ENCODE data around the gene HECW1.
"Not testable (repeated sequence)": the region's sequence is repeated elsewhere in the genome, so short reads cannot be mapped to it uniquely, and the experiment has no call there.

Gene HECW1

GRCh38 chr7:43201912-43202311 is 89.5 kb downstream of the HECW1 start:
- Histone ChIP-seq H3K36me3 (ENCODE audit: control insufficient read depth, insufficient read depth, low read length) (no peaks in the 10 kb centered on the region), H3K27me3 (ENCODE audit: control insufficient read depth, insufficient read depth, low read length) (no peaks in the 10 kb centered on the region), H3K9ac (ENCODE audit: low read length) (no peak overlapping the region), H3K4me3 (ENCODE audit: low read length) (no peak overlapping the region), H3K27ac (ENCODE audit: low read depth, low read length) (no peak overlapping the region), H3K4me1 (ENCODE audit: control insufficient read depth, insufficient read depth, low read length) (no peaks in the 10 kb centered on the region)

GRCh38 chr7:43204081-43204480 is 91.6 kb downstream of the HECW1 start:
- Histone ChIP-seq H3K9ac (ENCODE audit: low read length) (no peak overlapping the region), H3K27me3 (ENCODE audit: control insufficient read depth, insufficient read depth, low read length) (no peaks in the 10 kb centered on the region), H3K27ac (ENCODE audit: low read depth, low read length) (no peak overlapping the region), H3K4me1 (ENCODE audit: control insufficient read depth, insufficient read depth, low read length) (no peaks in the 10 kb centered on the region), H3K36me3 (ENCODE audit: control insufficient read depth, insufficient read depth, low read length) (no peaks in the 10 kb centered on the region), H3K4me3 (ENCODE audit: low read length) (no peak overlapping the region)

- Histone ChIP-seq H3K36me3 (ENCODE audit: control insufficient read depth, insufficient read depth, low read length) (no peaks in the 10 kb centered on the region), H3K4me1 (ENCODE audit: control insufficient read depth, insufficient read depth, low read length) (no peaks in the 10 kb centered on the region), H3K27me3 (ENCODE audit: control insufficient read depth, insufficient read depth, low read length) (no peaks in the 10 kb centered on the region), H3K4me3 (ENCODE audit: low read length) (no peak overlapping the region), H3K27ac (ENCODE audit: low read depth, low read length) (no peak overlapping the region), H3K9ac (ENCODE audit: low read length) (no peak overlapping the region)
These were observed 92.8 kb downstream of the HECW1 start for GRCh38 chr7:43205171-43205795.

GRCh38 chr7:43208242-43208641 is 95.8 kb downstream of the HECW1 start:
- no peaks in the 10 kb centered on the region for H3K36me3 ChIP-seq (ENCODE audit: control insufficient read depth, insufficient read depth, low read length)
- no peak overlapping the region for H3K27ac ChIP-seq (ENCODE audit: low read depth, low read length)
- H3K4me1 ChIP-seq (ENCODE audit: control insufficient read depth, insufficient read depth, low read length), result no peaks in the 10 kb centered on the region
- H3K4me3 ChIP-seq (ENCODE audit: low read length), result no peak overlapping the region
- H3K9ac ChIP-seq (ENCODE audit: low read length), result no peak overlapping the region
- H3K27me3 ChIP-seq (ENCODE audit: control insufficient read depth, insufficient read depth, low read length), result no peaks in the 10 kb centered on the region

GRCh38 chr7:43210539-43210938 is 98.1 kb downstream of the HECW1 start:
- H3K4me3 ChIP-seq (ENCODE audit: low read length); H3K9ac ChIP-seq (ENCODE audit: low read length); H3K27ac ChIP-seq (ENCODE audit: low read depth, low read length); H3K4me1 ChIP-seq (ENCODE audit: control insufficient read depth, insufficient read depth, low read length); H3K27me3 ChIP-seq (ENCODE audit: control insufficient read depth, insufficient read depth, low read length); H3K36me3 ChIP-seq (ENCODE audit: control insufficient read depth, insufficient read depth, low read length): not testable (repeated sequence)

GRCh38 chr7:43211286-43211685 is 98.8 kb downstream of the HECW1 start:
- H3K9ac ChIP-seq (ENCODE audit: low read length), result no peak overlapping the region
- H3K27ac ChIP-seq (ENCODE audit: low read depth, low read length), result no peak overlapping the region
- H3K4me3 ChIP-seq (ENCODE audit: low read length), result no peak overlapping the region
- H3K27me3 ChIP-seq (ENCODE audit: control insufficient read depth, insufficient read depth, low read length), result no peaks in the 10 kb centered on the region
- H3K4me1 ChIP-seq (ENCODE audit: control insufficient read depth, insufficient read depth, low read length), result no peaks in the 10 kb centered on the region
- H3K36me3 ChIP-seq (ENCODE audit: control insufficient read depth, insufficient read depth, low read length), result no peaks in the 10 kb centered on the region

GRCh38 chr7:43211693-43212092 is 99.2 kb downstream of the HECW1 start:
- Histone ChIP-seq H3K27ac (ENCODE audit: low read depth, low read length) (no peak overlapping the region), H3K9ac (ENCODE audit: low read length) (no peak overlapping the region), H3K4me1 (ENCODE audit: control insufficient read depth, insufficient read depth, low read length) (no peaks in the 10 kb centered on the region), H3K36me3 (ENCODE audit: control insufficient read depth, insufficient read depth, low read length) (no peaks in the 10 kb centered on the region), H3K4me3 (ENCODE audit: low read length) (no peak overlapping the region), H3K27me3 (ENCODE audit: control insufficient read depth, insufficient read depth, low read length) (no peaks in the 10 kb centered on the region)

GRCh38 chr7:43212921-43213320 is 100.5 kb downstream of the HECW1 start:
- Histone ChIP-seq H3K9ac (ENCODE audit: low read length) (no peak overlapping the region), H3K36me3 (ENCODE audit: control insufficient read depth, insufficient read depth, low read length) (no peaks in the 10 kb centered on the region), H3K27ac (ENCODE audit: low read depth, low read length) (no peak overlapping the region), H3K27me3 (ENCODE audit: control insufficient read depth, insufficient read depth, low read length) (no peaks in the 10 kb centered on the region), H3K4me1 (ENCODE audit: control insufficient read depth, insufficient read depth, low read length) (no peaks in the 10 kb centered on the region), H3K4me3 (ENCODE audit: low read length) (no peak overlapping the region)

GRCh38 chr7:43215061-43215460 is 102.6 kb downstream of the HECW1 start:
- H3K36me3 ChIP-seq (ENCODE audit: control insufficient read depth, insufficient read depth, low read length), result no peaks in the 10 kb centered on the region
- H3K9ac ChIP-seq (ENCODE audit: low read length), result no peak overlapping the region
- H3K4me3 ChIP-seq (ENCODE audit: low read length), result no peak overlapping the region
- H3K27me3 ChIP-seq (ENCODE audit: control insufficient read depth, insufficient read depth, low read length), result no peaks in the 10 kb centered on the region
- H3K4me1 ChIP-seq (ENCODE audit: control insufficient read depth, insufficient read depth, low read length), result no peaks in the 10 kb centered on the region
- no peak overlapping the region for H3K27ac ChIP-seq (ENCODE audit: low read depth, low read length)

- Histone ChIP-seq H3K4me1 (ENCODE audit: control insufficient read depth, insufficient read depth, low read length) (no peaks in the 10 kb centered on the region), H3K4me3 (ENCODE audit: low read length) (no peak overlapping the region), H3K36me3 (ENCODE audit: control insufficient read depth, insufficient read depth, low read length) (no peaks in the 10 kb centered on the region), H3K9ac (ENCODE audit: low read length) (no peak overlapping the region), H3K27ac (ENCODE audit: low read depth, low read length) (no peak overlapping the region), H3K27me3 (ENCODE audit: control insufficient read depth, insufficient read depth, low read length) (no peaks in the 10 kb centered on the region)
These were observed 104.6 kb downstream of the HECW1 start for GRCh38 chr7:43217055-43217454.

- not testable (repeated sequence) for H3K9ac ChIP-seq (ENCODE audit: low read length); H3K27ac ChIP-seq (ENCODE audit: low read depth, low read length); H3K4me3 ChIP-seq (ENCODE audit: low read length); H3K27me3 ChIP-seq (ENCODE audit: control insufficient read depth, insufficient read depth, low read length); H3K36me3 ChIP-seq (ENCODE audit: control insufficient read depth, insufficient read depth, low read length); H3K4me1 ChIP-seq (ENCODE audit: control insufficient read depth, insufficient read depth, low read length)
These were observed 106.5 kb downstream of the HECW1 start for GRCh38 chr7:43218901-43219300.

- H3K36me3 ChIP-seq (ENCODE audit: control insufficient read depth, insufficient read depth, low read length), result no peaks in the 10 kb centered on the region
- H3K27ac ChIP-seq (ENCODE audit: low read depth, low read length), result no peak overlapping the region
- H3K4me3 ChIP-seq (ENCODE audit: low read length), result no peak overlapping the region
- no peaks in the 10 kb centered on the region for H3K27me3 ChIP-seq (ENCODE audit: control insufficient read depth, insufficient read depth, low read length)
- no peaks in the 10 kb centered on the region for H3K4me1 ChIP-seq (ENCODE audit: control insufficient read depth, insufficient read depth, low read length)
- no peak overlapping the region for H3K9ac ChIP-seq (ENCODE audit: low read length)
These were observed 107.8 kb downstream of the HECW1 start for GRCh38 chr7:43220250-43220649.

GRCh38 chr7:43220742-43221141 is 108.3 kb downstream of the HECW1 start:
- Histone ChIP-seq H3K4me1 (ENCODE audit: control insufficient read depth, insufficient read depth, low read length) (no peaks in the 10 kb centered on the region), H3K36me3 (ENCODE audit: control insufficient read depth, insufficient read depth, low read length) (no peaks in the 10 kb centered on the region), H3K4me3 (ENCODE audit: low read length) (no peak overlapping the region), H3K27me3 (ENCODE audit: control insufficient read depth, insufficient read depth, low read length) (no peaks in the 10 kb centered on the region), H3K27ac (ENCODE audit: low read depth, low read length) (no peak overlapping the region), H3K9ac (ENCODE audit: low read length) (no peak overlapping the region)
